ENCODE results near the gene SNED1.

SNED1 gene

DNA sequence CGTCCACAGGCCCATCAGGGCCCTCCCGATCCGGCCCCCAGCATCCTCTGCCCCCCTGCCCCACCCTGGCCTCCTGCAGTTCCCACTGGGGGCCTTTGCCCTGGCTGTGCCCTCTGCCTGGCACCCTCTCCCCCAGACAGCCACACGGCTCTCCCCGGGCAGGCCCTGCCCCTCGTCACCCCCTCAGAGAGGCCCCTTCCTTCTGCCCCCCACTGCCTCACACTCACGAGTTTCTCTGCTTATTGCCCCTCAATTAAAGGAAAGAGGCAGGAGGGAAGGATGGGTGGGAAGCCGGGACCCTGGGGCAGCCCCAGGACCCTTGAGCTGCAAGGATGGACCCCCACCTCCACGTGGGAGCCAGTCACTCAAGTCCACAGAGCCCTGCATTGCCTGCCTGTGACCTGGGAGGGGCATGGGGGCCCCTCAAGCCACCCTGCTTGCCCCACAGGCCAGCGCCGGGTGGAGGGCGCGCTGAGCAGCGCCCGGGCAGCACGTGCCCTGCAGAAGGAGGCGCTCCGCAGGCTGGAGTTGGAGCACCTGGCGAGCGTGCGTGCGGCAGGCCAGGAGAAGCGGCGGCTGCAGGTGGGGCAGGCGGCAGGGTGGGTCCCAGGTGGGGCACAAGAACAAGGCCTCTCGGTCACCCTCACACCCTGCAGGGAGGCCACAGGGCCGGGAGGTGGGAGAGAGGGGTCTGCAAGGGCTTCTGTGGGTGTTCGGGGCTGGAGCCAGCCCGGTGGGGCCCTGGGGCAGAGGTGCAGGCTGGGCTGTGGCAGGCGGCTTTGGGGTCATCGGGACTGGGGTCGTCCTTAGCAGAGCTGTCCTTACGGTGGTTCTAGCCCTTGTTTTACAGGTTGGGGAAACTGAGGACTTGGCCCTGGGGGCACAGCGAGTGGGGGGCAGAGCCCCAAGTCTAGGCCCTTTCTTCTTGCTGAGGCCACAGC lies 30.5 kb upstream of the SNED1 start:
- CTCF ChIA-PET, result no interaction called here
- DNase-seq (ENCODE audit: low read depth, low spot score), result no peak
- H3K4me3 ChIP-seq (ENCODE audit: low read depth, low read length), result no peak overlapping the region
- POLR2A ChIA-PET, result no interaction called here
- TF ChIP-seq CTCF (IDR thresholded peaks at IDR 0.05; ENCODE audit: insufficient read depth, low read length, missing control alignments), result no peak

GRCh38 chr2:240968731-240969624 lies 29.4 kb upstream of the SNED1 start:
- ChIA-PET CTCF (no interaction called here), POLR2A (no interaction called here)
- no peak for TF ChIP-seq CTCF (IDR thresholded peaks at IDR 0.05; ENCODE audit: insufficient read depth, low read length, missing control alignments)
- no peak for DNase-seq (ENCODE audit: low read depth, low spot score)
- no peak overlapping the region for H3K4me3 ChIP-seq (ENCODE audit: low read depth, low read length)

DNA sequence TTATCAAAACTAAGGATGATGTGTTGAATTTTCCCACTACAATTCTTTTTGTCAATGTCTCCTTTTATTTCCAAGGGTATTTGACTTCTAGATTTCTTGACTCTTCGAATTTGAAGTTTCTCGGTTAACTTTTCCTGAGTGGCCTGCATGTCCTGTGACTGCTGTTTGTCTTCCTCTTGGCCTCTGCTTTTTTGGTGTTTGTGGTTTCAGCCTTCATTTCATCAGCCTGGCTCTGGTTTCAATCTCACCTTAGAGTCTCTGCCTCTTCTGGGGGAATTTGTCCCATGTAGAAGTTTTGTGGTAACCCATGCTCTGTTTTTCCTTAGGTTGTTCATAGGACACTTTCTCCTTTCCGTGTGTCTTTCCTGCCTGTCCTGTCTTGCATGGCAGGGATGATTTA lies 28.3 kb upstream of the SNED1 start:
- ChIA-PET POLR2A (no interaction called here), CTCF (no interaction called here)
- TF ChIP-seq CTCF (IDR thresholded peaks at IDR 0.05; ENCODE audit: insufficient read depth, low read length, missing control alignments), result no peak
- H3K4me3 ChIP-seq (ENCODE audit: low read depth, low read length), result no peak overlapping the region
- DNase-seq (ENCODE audit: low read depth, low spot score), result no peak

DNA sequence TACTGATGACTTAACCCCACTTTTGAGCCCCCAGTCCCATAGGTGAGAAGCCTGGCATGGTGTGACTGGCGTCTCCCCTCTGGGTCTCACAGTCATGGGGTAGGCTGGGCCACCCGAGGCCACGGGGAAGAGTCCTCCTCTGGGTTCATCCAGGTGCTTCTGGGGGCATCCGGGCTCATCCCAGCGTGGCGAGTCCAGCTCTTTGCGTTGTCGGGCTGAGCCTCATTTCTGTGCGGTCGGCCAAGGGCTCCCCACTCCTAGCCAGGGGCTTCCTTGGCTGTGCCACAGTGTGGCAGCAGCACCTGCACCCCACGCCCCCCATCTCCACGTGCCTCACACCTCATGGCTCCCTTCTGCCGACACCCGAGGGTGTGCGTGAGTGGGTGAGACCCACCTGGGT lies 27.6 kb upstream of the SNED1 start:
- H3K4me3 ChIP-seq (ENCODE audit: low read depth, low read length), result no peak overlapping the region
- TF ChIP-seq CTCF (IDR thresholded peaks at IDR 0.05; ENCODE audit: insufficient read depth, low read length, missing control alignments), result no peak
- ChIA-PET POLR2A (no interaction called here), CTCF (no interaction called here)
- no peak for DNase-seq (ENCODE audit: low read depth, low spot score)

GRCh38 chr2:240972201-240972600 lies 26.2 kb upstream of the SNED1 start:
- POLR2A ChIA-PET, result no interaction called here
- CTCF ChIA-PET, result no interaction called here
- no peak for DNase-seq (ENCODE audit: low read depth, low spot score)
- H3K4me3 ChIP-seq (ENCODE audit: low read depth, low read length), result no peak overlapping the region
- no peak for TF ChIP-seq CTCF (IDR thresholded peaks at IDR 0.05; ENCODE audit: insufficient read depth, low read length, missing control alignments)
